DND-41 (cell line): ENCODE measurements around the gene ARHGEF39.

Experiments
- ATAC-seq: fragments of 200-7000 bp; cut with Tn5 transposase; 3 replicates; pipeline ENCODE4 v1.9.1; 2021; ENCODE audit warnings: low read depth; ENCODE audit not compliant: insufficient read depth
- DNase-seq: peaks from one replicate; pipeline ENCODE4 v3.0.0-alpha.2; 2020
- H2AFZ ChIP-seq: 2 replicates; pipeline ENCODE4 v1.6.0; 2012; ENCODE audit warnings: low read depth, low read length
- H3K27ac ChIP-seq: 2 replicates; pipeline ENCODE4 v1.5.1; 2012; ENCODE audit warnings: low read length, inconsistent platforms
- H3K27me3 ChIP-seq: fragments of 200-600 bp; sonication (generic); 2 replicates; pipeline ENCODE4 v1.6.0; 2012; ENCODE audit warnings: low read length, mild to moderate bottlenecking, inconsistent platforms; ENCODE audit not compliant: insufficient read depth, poor library complexity
- H3K36me3 ChIP-seq: 2 replicates; pipeline ENCODE4 v1.5.1; 2012; ENCODE audit warnings: low read length, inconsistent platforms; ENCODE audit not compliant: insufficient read depth
- H3K4me1 ChIP-seq: 2 replicates; pipeline ENCODE4 v1.5.1; 2012; ENCODE audit warnings: mild to moderate bottlenecking, low read length; ENCODE audit not compliant: insufficient read depth
- H3K4me2 ChIP-seq: 2 replicates; pipeline ENCODE4 v1.6.0; 2012; ENCODE audit warnings: mild to moderate bottlenecking, moderate library complexity, low read length, inconsistent platforms; ENCODE audit not compliant: insufficient read depth
- H3K4me3 ChIP-seq, 2 experiments: fragments of 200-600 bp in 1 of 2; shearing (Covaris generic) in 1 of 2; 2 replicates each; pipeline ENCODE4 v1.5.1; 2012 to 2016; ENCODE audit warnings: inconsistent platforms in 2 of 2, low read length in 2 of 2, mild to moderate bottlenecking in 2 of 2, low read depth in 1 of 2, moderate library complexity in 1 of 2
- H3K79me2 ChIP-seq: 2 replicates; pipeline ENCODE4 v1.6.0; 2012; ENCODE audit warnings: low read length, inconsistent platforms; ENCODE audit not compliant: insufficient read depth
- H3K9ac ChIP-seq: 2 replicates; pipeline ENCODE4 v1.6.0; 2012; ENCODE audit warnings: low read depth, mild to moderate bottlenecking, inconsistent platforms, low read length, moderate library complexity
- H3K9me3 ChIP-seq: 2 replicates; pipeline ENCODE4 v1.5.1; 2012; ENCODE audit warnings: low read length, moderate library complexity, mild to moderate bottlenecking, inconsistent platforms; ENCODE audit not compliant: insufficient read depth, severe bottlenecking
- H4K20me1 ChIP-seq: 2 replicates; pipeline ENCODE4 v1.6.0; 2012; ENCODE audit warnings: low read length; ENCODE audit not compliant: insufficient read depth
- CTCF ChIP-seq: IDR thresholded peaks from 2 replicates; pipeline ENCODE4 v1.5.1; 2012; ENCODE audit warnings: borderline replicate concordance, low read length, moderate library complexity, mild to moderate bottlenecking; ENCODE audit not compliant: poor library complexity, severe bottlenecking; ENCODE audit errors: extremely low read depth
- EZH2 ChIP-seq: IDR thresholded peaks from 3 replicates; pipeline ENCODE4 v1.6.1; 2012; ENCODE audit warnings: borderline replicate concordance, low read depth, mild to moderate bottlenecking, moderate library complexity, low read length, inconsistent platforms; ENCODE audit not compliant: severe bottlenecking

The ARHGEF39 gene

GRCh38 chr9:35683323-35683722, 18.3 kb upstream of the ARHGEF39 start:
- Histone ChIP-seq H2AFZ (no peak overlapping the region), H4K20me1 (no peaks in the 10 kb centered on the region; the same call in 1 of the 2 replicates), H3K4me2 (no peak overlapping the region), H3K9ac (no peak overlapping the region), H3K9me3 (no peaks in the 10 kb centered on the region), H3K36me3 (peaks cover 45% of the 10 kb centered on the region), H3K4me1 (peaks cover 2% of the 10 kb centered on the region; the same call in 1 of the 2 replicates), H3K27ac (no peak overlapping the region), H3K27me3 (no peaks in the 10 kb centered on the region), H3K4me3 (no peak overlapping the region), H3K79me2 (no peaks in the 10 kb centered on the region)
- DNase-seq (no peak), ATAC-seq (no peak)
- TF ChIP-seq EZH2 (no peak), CTCF (no peak)

GRCh38 chr9:35682520-35683315, 17.7 kb upstream of the ARHGEF39 start:
- Histone ChIP-seq H2AFZ (no peak overlapping the region), H3K4me3 (no peak overlapping the region), H3K27ac (no peak overlapping the region), H3K79me2 (no peaks in the 10 kb centered on the region), H3K27me3 (no peaks in the 10 kb centered on the region), H3K9me3 (no peaks in the 10 kb centered on the region), H3K36me3 (peaks cover 41% of the 10 kb centered on the region), H3K4me1 (no peaks in the 10 kb centered on the region), H4K20me1 (no peaks in the 10 kb centered on the region; the same call in 1 of the 2 replicates), H3K4me2 (no peak overlapping the region), H3K9ac (no peak overlapping the region)
- DNase-seq (no peak), ATAC-seq (no peak)
- no peak for TF ChIP-seq CTCF
- TF ChIP-seq EZH2 = no peak

- Histone ChIP-seq H3K36me3 (peaks cover 36% of the 10 kb centered on the region), H3K4me2 (no peak overlapping the region), H3K79me2 (no peaks in the 10 kb centered on the region), H3K27ac (no peak overlapping the region), H3K27me3 (no peaks in the 10 kb centered on the region), H2AFZ (no peak overlapping the region), H3K9ac (no peak overlapping the region), H4K20me1 (no peaks in the 10 kb centered on the region; the same call in 1 of the 2 replicates), H3K9me3 (no peaks in the 10 kb centered on the region), H3K4me3 (no peak overlapping the region), H3K4me1 (no peaks in the 10 kb centered on the region)
- TF ChIP-seq CTCF (no peak), EZH2 (no peak)
- DNase-seq = no peak
- ATAC-seq = no peak
These were observed 17.1 kb upstream of the ARHGEF39 start for GRCh38 chr9:35682051-35682450.
